Measurements from ENCODE around the gene STPG2. TPM values are rescaled to one million over a fixed set of nuclear protein-coding genes. Genes with fewer than 3 reads are reported as not detected.
"Not testable (repeated sequence)": the region's sequence is repeated elsewhere in the genome, so short reads cannot be mapped to it uniquely, and the experiment has no call there.

STPG2 gene
- total RNA-seq, 1 experiment from 2014 or later: 0.03 TPM

DNA sequence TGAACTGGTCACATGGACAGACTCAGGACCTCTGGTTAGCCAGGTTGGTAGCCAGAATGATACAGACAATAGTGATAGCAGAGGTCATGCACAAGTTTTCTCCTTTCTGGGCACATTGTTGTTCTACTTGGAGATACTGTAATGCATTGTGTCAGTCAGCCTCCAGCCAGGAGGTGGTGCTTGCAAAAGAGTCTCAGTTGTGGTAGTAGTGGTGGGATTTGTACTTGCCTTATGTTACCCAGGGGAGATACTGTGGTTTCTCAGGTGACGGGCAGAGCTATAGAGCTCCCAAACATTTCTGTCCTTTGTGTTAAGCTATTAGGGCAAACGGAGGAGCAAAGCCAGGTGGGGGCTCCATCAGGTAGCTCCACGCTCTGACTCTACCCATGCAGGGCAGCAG is 190.5 kb downstream of the STPG2 start:
- DNase-seq (ENCODE audit: low read depth): no peak

DNA sequence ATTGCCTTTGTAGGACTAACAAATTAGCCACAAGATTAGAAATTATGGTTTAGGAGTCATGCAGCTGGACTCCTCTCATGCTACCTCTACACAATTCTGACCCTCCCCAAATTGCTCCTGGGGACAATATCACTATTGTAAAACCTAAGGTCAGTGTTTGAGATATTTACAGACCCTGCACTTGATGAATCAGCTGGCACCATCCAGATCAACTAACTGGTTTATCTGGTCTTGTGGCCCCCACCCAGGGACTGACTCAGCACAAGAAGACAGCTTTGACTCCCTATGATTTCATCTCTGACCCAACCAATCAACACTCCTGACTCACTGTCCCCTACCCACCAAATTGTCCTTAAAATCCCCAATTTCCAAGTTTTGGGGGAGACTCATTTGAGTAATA is 192.4 kb downstream of the STPG2 start:
- no peak for DNase-seq (ENCODE audit: low read depth)

- no peak for DNase-seq (ENCODE audit: low read depth)
Observed at GRCh38 chr4:97942951-97943350, 200.3 kb downstream of the STPG2 start.

DNA sequence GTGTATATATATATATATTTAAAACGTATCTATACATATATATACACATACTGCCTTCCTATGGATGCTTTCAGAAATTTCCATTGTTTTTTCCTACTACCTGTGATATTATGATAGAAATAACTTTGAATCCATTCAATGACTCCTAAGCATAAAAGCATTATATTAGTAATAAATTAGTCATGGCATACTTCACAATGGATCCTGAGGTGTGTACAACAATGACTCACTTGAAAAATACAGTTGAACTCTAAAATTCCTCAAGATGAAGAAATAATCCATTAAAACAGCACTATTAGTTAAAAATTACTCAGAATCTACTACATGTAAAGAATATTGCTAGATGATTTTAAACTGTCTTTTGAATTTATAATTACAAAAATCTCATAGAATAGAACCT is 201.1 kb downstream of the STPG2 start:
- DNase-seq (ENCODE audit: low read depth): peak; percentile 34

DNA sequence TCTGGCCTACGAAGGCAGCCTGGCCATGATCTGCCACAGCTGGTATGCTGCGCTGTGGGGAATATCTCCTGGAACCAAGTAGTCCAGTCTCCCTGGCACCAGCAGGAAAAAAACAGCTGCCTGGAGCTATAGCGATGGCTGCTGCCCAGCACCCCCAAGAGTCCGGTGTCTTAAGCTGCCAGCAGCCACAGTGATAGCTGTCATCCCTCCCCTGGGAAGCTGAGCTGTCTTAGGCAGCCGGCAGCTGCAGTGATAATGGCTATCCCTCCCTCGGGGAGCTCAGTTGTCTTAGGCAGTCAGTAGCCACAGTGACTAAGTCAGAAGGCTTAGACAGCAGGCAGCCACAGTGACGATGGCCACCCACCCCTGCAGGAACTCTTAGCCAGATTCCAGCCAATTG is 205.1 kb downstream of the STPG2 start:
- DNase-seq (ENCODE audit: low read depth): no peak

DNA sequence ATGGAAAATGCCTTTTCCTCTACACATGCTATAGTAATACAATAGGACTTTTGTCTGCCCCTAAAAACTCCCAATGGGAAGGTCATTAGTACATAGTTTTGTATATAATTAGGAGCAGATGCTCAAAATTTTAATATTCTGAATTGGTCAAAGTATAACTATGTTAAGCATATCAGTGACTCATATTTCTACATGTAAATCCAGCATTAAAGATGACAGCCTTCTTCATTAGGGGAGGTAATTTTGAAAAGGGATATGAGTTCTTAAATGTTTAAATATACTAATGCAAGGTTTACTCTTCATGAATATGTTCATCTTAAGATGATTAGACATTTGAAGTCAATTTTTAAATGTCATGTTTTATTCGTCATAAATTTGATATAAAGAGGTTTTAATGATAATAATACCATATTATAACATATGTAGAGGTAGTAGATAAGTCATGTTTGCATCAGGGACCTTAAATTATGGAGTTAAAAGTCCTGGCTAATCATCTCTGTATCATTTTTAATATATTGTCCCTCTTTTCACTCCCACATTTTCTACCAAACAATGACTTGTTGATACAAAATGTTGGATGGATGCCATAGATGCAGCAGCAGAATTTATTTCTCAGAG is 218.8 kb downstream of the STPG2 start:
- no peak for DNase-seq (ENCODE audit: low read depth)

DNA sequence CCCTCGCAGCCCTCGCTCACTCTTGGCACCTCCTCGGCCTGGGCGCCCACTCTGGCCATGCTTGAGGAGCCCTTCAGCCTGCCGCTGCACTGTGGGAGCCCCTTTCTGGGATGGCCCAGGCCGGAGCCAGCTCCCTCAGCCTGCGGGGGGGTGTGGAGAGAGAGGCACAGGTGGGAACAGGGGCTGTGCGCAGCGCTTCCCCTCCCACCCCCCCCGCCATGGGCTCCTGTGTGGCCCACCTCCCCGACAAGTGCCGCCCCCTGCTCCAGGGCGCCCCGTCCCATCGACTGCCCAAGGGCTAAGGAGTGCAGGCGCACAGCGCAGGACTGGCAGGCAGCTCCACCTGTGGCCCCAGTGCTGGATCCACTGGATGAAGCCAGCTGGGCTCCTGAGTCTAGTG is 220.2 kb downstream of the STPG2 start:
- DNase-seq (ENCODE audit: low read depth): no peak

GRCh38 chr4:97917115-97917514 is 226.2 kb downstream of the STPG2 start:
- DNase-seq (ENCODE audit: low read depth): no peak

GRCh38 chr4:97912156-97912555 is 231.1 kb downstream of the STPG2 start:
- no peak for DNase-seq (ENCODE audit: low read depth)

- DNase-seq (ENCODE audit: low read depth): no peak
Observed at GRCh38 chr4:97911236-97911906, 231.9 kb downstream of the STPG2 start.

DNA sequence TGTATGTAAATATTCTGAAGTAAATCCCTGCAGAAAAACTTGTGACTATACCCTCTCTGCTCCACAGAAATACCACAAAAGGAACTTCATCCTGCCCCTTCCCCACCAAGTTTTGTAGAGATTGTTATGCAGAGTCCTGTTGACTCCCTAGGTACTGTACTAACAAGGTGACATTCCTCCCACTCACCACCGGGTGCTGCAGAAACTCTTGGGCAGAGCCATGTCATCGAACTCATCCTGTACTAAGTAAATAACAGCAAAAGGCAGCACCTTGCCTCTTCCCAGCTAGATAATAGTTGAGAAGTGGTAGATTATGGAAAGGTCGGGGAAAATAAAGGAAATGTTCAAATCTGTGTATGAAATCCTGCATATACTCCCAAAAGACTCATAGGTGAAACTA is 233.3 kb downstream of the STPG2 start:
- DNase-seq (ENCODE audit: low read depth): no peak

DNA sequence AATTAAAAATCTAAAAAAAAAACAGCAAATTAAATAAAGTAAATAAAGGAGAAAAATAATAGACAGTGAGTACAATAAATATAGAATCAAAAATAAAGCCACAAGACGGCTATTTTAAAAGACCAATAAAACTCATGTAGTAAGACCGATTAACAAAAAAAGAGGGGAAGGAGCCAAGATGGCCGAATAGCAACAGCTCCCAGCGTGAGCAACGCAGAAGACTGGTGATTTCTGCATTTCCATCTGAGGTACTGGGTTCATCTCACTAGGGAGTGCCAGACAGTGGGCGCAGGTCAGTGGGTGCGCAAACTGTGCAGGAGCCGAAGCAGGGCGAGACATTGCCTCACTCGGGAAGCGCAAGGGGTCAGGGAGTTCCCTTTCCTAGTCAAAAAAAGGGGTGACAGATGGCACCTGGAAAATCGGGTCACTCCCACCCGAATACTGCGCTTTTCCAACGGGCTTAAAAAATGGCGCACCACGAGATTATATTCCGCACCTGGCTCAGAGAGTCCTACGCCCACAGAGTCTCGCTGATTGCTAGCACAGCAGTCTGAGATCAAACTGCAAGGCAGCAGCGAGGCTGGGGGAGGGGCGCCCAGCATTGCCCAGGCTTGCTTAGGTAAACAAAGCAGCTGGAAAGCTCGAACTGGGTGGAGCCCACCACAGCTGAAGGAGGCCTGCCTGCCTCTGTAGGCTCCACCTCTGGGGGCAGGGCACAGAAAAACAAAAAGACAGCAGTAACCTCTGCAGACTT is 239.7 kb downstream of the STPG2 start:
- not testable (repeated sequence) for DNase-seq (ENCODE audit: low read depth)

DNA sequence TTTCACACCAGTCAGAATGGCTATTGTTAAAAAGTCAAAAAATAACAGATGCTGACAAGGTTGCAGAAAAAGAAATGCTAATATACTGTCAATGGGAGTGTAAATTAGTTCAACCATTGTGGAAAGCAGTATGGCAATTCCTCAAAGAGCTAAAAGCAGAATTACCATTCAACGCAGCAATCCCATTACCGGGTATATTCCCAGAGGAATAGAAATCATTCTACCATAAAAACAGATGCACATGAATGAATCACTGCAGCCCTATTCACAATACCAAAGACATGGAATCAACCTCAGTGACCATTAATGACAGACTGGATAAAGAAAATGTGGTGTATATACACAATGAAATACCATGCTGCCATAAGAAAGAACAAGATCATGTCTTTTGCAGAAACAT is 243.0 kb downstream of the STPG2 start:
- DNase-seq (ENCODE audit: low read depth): no peak

DNA sequence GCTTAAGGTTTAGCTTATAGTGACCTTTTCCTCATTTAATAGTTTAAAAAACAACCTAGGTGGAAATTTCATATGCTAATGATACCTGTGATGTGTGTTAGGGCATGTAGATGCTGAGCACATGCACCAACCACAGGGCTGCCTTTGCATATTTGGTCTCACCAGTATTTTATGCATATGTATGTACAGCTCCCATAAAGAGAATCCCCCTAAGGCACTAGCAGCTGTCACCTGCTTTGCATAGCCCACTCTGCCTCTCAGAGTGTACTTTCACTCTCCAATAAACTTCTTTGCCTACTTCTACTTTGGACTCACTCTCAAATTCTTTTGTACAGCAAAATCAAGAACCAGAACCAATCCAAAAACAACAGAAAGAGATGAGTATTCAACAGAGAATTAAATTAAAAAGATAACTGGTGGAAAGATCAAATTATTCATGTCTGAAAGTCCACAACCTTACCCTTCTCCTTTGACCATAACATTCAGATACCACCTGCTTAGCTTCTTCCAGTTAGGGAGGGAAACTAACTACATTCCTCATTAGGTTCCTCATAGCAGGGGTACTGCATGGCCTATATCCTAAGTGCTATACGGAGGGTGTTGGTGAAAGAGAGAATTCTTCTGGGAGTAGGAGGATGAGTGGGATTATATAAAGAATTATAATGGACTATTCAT is 250.5 kb downstream of the STPG2 start:
- no peak for DNase-seq (ENCODE audit: low read depth)

DNA sequence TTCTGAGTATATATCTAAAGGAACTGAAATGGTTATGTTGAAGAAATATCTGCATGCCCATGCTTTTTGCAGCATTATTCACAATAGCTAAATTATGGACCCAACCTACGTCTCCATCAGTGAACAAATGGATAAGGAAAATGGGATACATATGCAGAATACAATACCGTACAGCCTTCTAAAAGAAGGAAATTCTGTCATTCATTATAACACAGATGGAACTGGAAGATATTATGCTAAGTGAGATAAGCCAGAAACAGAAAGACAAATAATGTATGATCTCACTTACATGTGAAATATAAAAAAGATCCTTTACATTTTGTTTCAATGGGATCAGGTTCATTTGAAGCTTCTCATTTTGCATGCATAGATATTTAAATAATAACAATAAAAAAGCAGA is 263.3 kb downstream of the STPG2 start:
- no peak for DNase-seq (ENCODE audit: low read depth)

- no peak for DNase-seq (ENCODE audit: low read depth)
Observed at GRCh38 chr4:97868097-97868496, 275.2 kb downstream of the STPG2 start.

- DNase-seq (ENCODE audit: low read depth): no peak
Observed at GRCh38 chr4:97867557-97868091, 275.7 kb downstream of the STPG2 start.

DNA sequence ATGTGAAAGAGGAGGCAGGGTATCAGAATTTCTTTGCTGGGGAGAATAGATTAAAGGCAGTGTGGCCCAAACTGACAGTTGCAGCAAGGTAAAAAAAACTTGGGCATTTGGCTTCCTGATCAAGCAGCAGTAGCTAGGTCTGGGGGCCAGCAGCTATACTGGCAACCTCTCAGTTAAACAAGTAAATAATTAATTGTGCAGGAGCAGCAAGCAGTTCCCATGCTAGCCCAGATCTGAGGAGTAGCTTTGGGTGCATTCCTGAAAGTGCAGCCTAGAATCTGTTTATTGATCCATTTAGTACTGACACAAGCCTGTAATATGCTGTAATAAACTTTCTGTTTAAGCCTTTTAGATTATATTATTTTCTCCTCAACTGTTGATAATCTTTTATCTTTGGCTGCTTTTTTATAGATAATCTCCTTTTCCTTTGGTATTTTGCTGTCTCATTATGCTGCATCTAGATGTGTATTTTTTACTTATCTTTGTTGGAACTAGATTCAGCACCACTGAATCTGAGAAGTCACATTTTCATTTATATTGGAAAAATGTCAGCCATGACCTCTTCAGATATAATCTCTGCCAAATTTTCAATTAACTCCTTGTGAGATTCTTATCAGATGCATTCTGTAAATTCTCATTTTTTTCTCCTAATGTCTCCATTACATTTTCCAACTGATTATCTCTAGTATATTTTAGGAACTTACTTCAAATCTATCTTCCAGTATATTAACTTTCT is 276.3 kb downstream of the STPG2 start:
- no peak for DNase-seq (ENCODE audit: low read depth)

- no peak for DNase-seq (ENCODE audit: low read depth)
Observed at GRCh38 chr4:97851115-97851514, 292.2 kb downstream of the STPG2 start.

DNA sequence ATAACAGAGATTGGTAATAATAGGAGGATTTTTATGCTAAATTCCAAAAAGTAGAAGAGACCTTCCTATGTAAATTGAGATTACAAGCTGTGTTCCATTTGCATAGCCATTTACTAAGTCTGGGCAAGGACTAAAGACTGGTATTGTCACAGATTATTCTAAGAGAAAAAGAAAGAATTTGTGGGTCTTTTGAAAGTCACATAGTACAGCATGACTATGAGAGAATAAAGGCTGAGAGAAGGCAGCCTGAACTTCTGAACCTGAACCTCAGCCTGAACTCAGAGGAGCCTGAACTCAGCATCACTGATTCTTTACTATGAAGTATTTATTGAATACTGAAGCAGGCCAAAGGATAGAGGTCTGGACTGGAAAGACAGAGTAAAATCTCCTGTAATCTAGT is 297.5 kb downstream of the STPG2 start:
- no peak for DNase-seq (ENCODE audit: low read depth)

- DNase-seq (ENCODE audit: low read depth): no peak
Observed at GRCh38 chr4:97841512-97841911, 301.8 kb downstream of the STPG2 start.
